MCF 10A (cell line): Measurements from ENCODE around the gene PIP5K1A. TPM values are rescaled to one million over a fixed set of nuclear protein-coding genes. Genes with fewer than 3 reads are reported as not detected.

ENCODE experiments used
- BruUV-seq: library from RNA; stranded (reverse); fragments of 400-500 nt; replicated peaks from 2 replicates; lab custom pipeline; 2021; lab: Mats Ljungman, UMichigan
- CTCF ChIA-PET: fragments of 300-600 bp; sonication (Branson Sonifier 250); formaldehyde crosslinking; extraction: SDS; loops from one replicate; lab custom pipeline; 2021; ENCODE audit warnings: antibody characterized with exemption, inconsistent platforms; lab: Yijun Ruan, JAX
- POLR2A ChIA-PET: fragments of 300-600, 350-650 bp; sonication (Branson Sonifier 250); formaldehyde crosslinking; extraction: SDS; loops from one replicate; lab custom pipeline; 2020; ENCODE audit warnings: antibody characterized with exemption, inconsistent platforms; lab: Yijun Ruan, JAX
- DNase-seq: peaks from one replicate; pipeline ENCODE4 v3.0.0-alpha.2; 2018; ENCODE audit not compliant: unreplicated experiment
- H3K27ac Mint-ChIP-seq: one replicate; pipeline ENCODE4 v1.8.0; 2022; ENCODE audit warnings: mild to moderate bottlenecking, low read depth, mixed read lengths; ENCODE audit not compliant: unreplicated experiment
- H3K27me3 Mint-ChIP-seq: one replicate; pipeline ENCODE4 v1.8.0; 2022; ENCODE audit warnings: mixed read lengths; ENCODE audit not compliant: insufficient read depth, unreplicated experiment
- H3K36me3 Mint-ChIP-seq: one replicate; pipeline ENCODE4 v1.8.0; 2022; ENCODE audit warnings: mild to moderate bottlenecking, moderate library complexity, mixed read lengths; ENCODE audit not compliant: insufficient read depth, unreplicated experiment
- H3K4me1 Mint-ChIP-seq: one replicate; pipeline ENCODE4 v1.8.0; 2022; ENCODE audit warnings: mixed read lengths; ENCODE audit not compliant: insufficient read depth, unreplicated experiment
- H3K4me3 Mint-ChIP-seq: one replicate; pipeline ENCODE4 v1.8.0; 2022; ENCODE audit warnings: mild to moderate bottlenecking, moderate library complexity, mixed read lengths; ENCODE audit not compliant: unreplicated experiment
- H3K9me3 Mint-ChIP-seq: one replicate; pipeline ENCODE4 v1.8.0; 2022; ENCODE audit warnings: mixed read lengths; ENCODE audit not compliant: unreplicated experiment
- CTCF ChIP-seq: fragments of 200-600 bp; IDR thresholded peaks from one replicate; pipeline ENCODE4 v1.8.0; 2022; ENCODE audit warnings: antibody characterized with exemption, mild to moderate bottlenecking; ENCODE audit not compliant: unreplicated experiment
- intact Hi-C: fragments of 100-400 bp; cut with micrococcal nuclease; formaldehyde crosslinking; loops from 2 replicates; pipeline ENCODE4 v1.14.1; 2022
- total RNA-seq: library from RNA; stranded (reverse); gene quantifications from 2 replicates; pipeline ENCODE4 v1.2.3, GENCODE V29; 2022

The PIP5K1A gene
- total RNA-seq, 1 experiment from 2014 or later, result 163 TPM

GRCh38 chr1:151158326-151158725 lies 40.0 kb upstream of the PIP5K1A start:
- no peak overlapping the region for H3K27ac Mint-ChIP-seq
- H3K36me3 Mint-ChIP-seq, result peaks cover 48% of the 10 kb centered on the region
- no peak overlapping the region for H3K4me3 Mint-ChIP-seq
- no peaks in the 10 kb centered on the region for H3K9me3 Mint-ChIP-seq
- DNase-seq, result no peak
- no peak for TF ChIP-seq CTCF
- no peaks in the 10 kb centered on the region for H3K27me3 Mint-ChIP-seq
- peaks cover 12% of the 10 kb centered on the region for H3K4me1 Mint-ChIP-seq
- ChIA-PET CTCF (interaction anchor here (0.7 to 7.3 kb wide), 7 partner anchors 32 to 140 kb away, joined by 3 to 158 read pairs (median 3); no protein-coding TSS in a partner anchor), POLR2A (interaction anchor here (0.6 to 2.1 kb wide), 4 partner anchors 55 to 730 kb away, joined by 3 to 7 read pairs (median 4); partner anchors contain the start of gene GABPB2)
- no TSS peak for BruUV-seq
- intact Hi-C loops, result loop anchor here (5.0 kb wide), 1 partner anchor 461 kb away; the partner anchor contains the start of gene GOLPH3L

- ChIA-PET POLR2A (interaction anchor here (1.2 to 2.1 kb wide), 2 partner anchors 56 to 87 kb away, joined by 3 to 7 read pairs; partner anchors contain the start of gene GABPB2), CTCF (interaction anchor here (0.7 to 7.3 kb wide), 7 partner anchors 33 to 161 kb away, joined by 3 to 158 read pairs (median 3); partner anchors contain the start of gene CDC42SE1)
- Mint-ChIP-seq H3K36me3 (peaks cover 48% of the 10 kb centered on the region), H3K27ac (peak overlapping the region; percentile 49), H3K9me3 (no peaks in the 10 kb centered on the region), H3K27me3 (no peaks in the 10 kb centered on the region), H3K4me3 (no peak overlapping the region), H3K4me1 (peaks cover 12% of the 10 kb centered on the region)
- intact Hi-C loops, result loop anchor here (5.0 kb wide), 1 partner anchor 462 kb away; the partner anchor contains the start of gene GOLPH3L
- no peak for DNase-seq
- no peak for TF ChIP-seq CTCF
- BruUV-seq, result no TSS peak
Observed at GRCh38 chr1:151158751-151159251, 39.6 kb upstream of the PIP5K1A start.

- DNase-seq, result no peak
- peaks cover 17% of the 10 kb centered on the region for H3K4me1 Mint-ChIP-seq
- peak overlapping the region; percentile 49 for H3K27ac Mint-ChIP-seq
- peaks cover 48% of the 10 kb centered on the region for H3K36me3 Mint-ChIP-seq
- ChIA-PET POLR2A (interaction anchor here (0.6 to 2.1 kb wide), 3 partner anchors 56 to 122 kb away, joined by 3 to 7 read pairs (median 3); partner anchors contain the start of gene GABPB2), CTCF (interaction anchor here (0.7 to 7.3 kb wide), 7 partner anchors 34 to 161 kb away, joined by 3 to 158 read pairs (median 3); partner anchors contain the start of gene CDC42SE1)
- intact Hi-C loops, result loop anchor here (5.0 kb wide), 1 partner anchor 462 kb away; the partner anchor contains the start of gene GOLPH3L
- no peak overlapping the region for H3K4me3 Mint-ChIP-seq
- no peaks in the 10 kb centered on the region for H3K27me3 Mint-ChIP-seq
- no peak for TF ChIP-seq CTCF
- BruUV-seq, result no TSS peak
- H3K9me3 Mint-ChIP-seq, result no peaks in the 10 kb centered on the region
Observed at GRCh38 chr1:151159373-151159772, 39.0 kb upstream of the PIP5K1A start.

- H3K9me3 Mint-ChIP-seq, result no peaks in the 10 kb centered on the region
- H3K27me3 Mint-ChIP-seq, result no peaks in the 10 kb centered on the region
- peak overlapping the region; percentile 97 for H3K27ac Mint-ChIP-seq
- no peak for TF ChIP-seq CTCF
- ChIA-PET POLR2A (interaction anchor here (0.6 to 4.8 kb wide), 18 partner anchors 8 to 284 kb away, joined by 3 to 91 read pairs (median 4); partner anchors contain the start of genes C1orf56, GABPB2, MINDY1 and PSMD4), CTCF (interaction anchor here (0.6 to 2.4 kb wide), 7 partner anchors 8 to 54 kb away, joined by 3 to 12 read pairs (median 4); partner anchors contain the start of genes TMOD4, TNFAIP8L2 and VPS72)
- H3K36me3 Mint-ChIP-seq, result peaks cover 50% of the 10 kb centered on the region
- intact Hi-C loops, result no loop called here
- H3K4me3 Mint-ChIP-seq, result peak overlapping the region; percentile 87
- no peak for DNase-seq
- H3K4me1 Mint-ChIP-seq, result peaks cover 25% of the 10 kb centered on the region
- no TSS peak for BruUV-seq
Observed at GRCh38 chr1:151164732-151165280, 33.5 kb upstream of the PIP5K1A start.
